ENCODE results near the gene HELT.

DNA sequence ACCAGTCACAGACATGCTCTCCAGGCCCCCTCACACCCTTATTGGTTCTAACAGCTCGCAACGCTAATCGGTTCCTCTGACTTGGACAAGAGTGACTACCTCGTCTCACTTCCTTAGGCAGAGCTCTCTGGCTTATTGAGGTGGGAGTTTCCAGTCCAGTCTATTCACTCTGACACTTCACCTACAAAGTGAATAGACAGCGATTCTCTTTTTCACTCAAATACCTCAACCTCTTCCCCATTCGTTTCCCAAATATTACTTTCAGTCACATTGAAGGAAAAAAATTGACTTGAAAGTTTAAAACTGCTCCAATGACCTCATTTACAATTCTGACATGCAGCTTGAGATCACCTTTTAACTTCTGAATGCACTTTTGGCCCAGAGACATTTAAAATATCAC, 17.7 kb downstream of the HELT start:
- TF ChIP-seq, protein P1, sequence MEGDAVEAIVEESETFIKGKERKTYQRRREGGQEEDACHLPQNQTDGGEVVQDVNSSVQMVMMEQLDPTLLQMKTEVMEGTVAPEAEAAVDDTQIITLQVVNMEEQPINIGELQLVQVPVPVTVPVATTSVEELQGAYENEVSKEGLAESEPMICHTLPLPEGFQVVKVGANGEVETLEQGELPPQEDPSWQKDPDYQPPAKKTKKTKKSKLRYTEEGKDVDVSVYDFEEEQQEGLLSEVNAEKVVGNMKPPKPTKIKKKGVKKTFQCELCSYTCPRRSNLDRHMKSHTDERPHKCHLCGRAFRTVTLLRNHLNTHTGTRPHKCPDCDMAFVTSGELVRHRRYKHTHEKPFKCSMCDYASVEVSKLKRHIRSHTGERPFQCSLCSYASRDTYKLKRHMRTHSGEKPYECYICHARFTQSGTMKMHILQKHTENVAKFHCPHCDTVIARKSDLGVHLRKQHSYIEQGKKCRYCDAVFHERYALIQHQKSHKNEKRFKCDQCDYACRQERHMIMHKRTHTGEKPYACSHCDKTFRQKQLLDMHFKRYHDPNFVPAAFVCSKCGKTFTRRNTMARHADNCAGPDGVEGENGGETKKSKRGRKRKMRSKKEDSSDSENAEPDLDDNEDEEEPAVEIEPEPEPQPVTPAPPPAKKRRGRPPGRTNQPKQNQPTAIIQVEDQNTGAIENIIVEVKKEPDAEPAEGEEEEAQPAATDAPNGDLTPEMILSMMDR (IDR thresholded peaks at IDR 0.05; ENCODE audit: low read depth, low read length) = no peak
- TF ChIP-seq POLR2A (IDR thresholded peaks at IDR 0.05; ENCODE audit: extremely low read depth, insufficient read length) (no peak), MAX (IDR thresholded peaks at IDR 0.05; ENCODE audit: low read depth, low read length) (no peak), MYC (IDR thresholded peaks at IDR 0.05; ENCODE audit: low read depth, low read length) (no peak)
